ENCODE data around the gene CDCA7L.

DNA sequence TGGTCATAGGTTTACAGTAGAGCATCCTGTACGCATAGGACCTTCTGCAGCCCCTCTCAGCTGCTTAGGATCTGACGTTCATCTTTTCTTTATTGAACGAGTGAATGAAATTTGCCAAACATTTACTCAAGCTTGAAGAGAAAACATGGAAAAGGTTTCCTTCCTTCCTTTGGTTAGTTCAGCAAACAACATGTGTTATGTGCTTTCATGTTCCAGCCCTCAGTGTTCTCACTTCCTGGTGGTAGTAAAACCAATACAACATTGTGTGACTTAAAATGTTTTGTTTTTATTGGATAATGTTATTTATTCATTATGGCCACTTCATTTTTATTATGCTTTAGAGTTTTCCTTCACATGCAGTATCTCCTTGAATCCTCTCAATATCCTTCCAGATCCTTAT, 1.4 kb upstream of the CDCA7L start:
- TF ChIP-seq CTCF (IDR thresholded peaks at IDR 0.05) = no peak
- no peak for TF ChIP-seq POLR2A (IDR thresholded peaks at IDR 0.05)
